Mucosa of descending colon (tissue), 3 donors: ENCODE measurements around the gene DPEP2. TPM values are rescaled to one million over a fixed set of nuclear protein-coding genes. Genes with fewer than 3 reads are reported as not detected.
A peak's percentile ranks its signal among the peaks of the same experiment; 100 is the strongest.

Source experiments
- ATAC-seq: fragments of 200-7000 bp; cut with Tn5 transposase; one replicate; pipeline ENCODE4 v1.9.1; 2020; ENCODE audit warnings: mild to moderate bottlenecking, moderate library complexity
- DNase-seq, 3 donors: peaks; one replicate each; pipeline ENCODE4 v3.0.0-alpha.2; 2020
- H3K36me3 ChIP-seq: fragments of 200-600 bp; one replicate; pipeline ENCODE4 v1.8.0; 2021; ENCODE audit warnings: low read depth, mild to moderate bottlenecking
- H3K4me1 ChIP-seq: fragments of 200-600 bp; one replicate; pipeline ENCODE4 v1.8.0; 2021; ENCODE audit warnings: low read depth, mild to moderate bottlenecking
- H3K4me3 ChIP-seq: fragments of 200-600 bp; one replicate; pipeline ENCODE4 v1.8.0; 2021; ENCODE audit warnings: mild to moderate bottlenecking
- H3K9me3 ChIP-seq: fragments of 200-600 bp; one replicate; pipeline ENCODE4 v1.8.0; 2021; ENCODE audit warnings: mild to moderate bottlenecking
- intact Hi-C, 2 donors: fragments of 100-400 bp; cut with DNase I in 1 of 2; cut with micrococcal nuclease in 1 of 2; formaldehyde crosslinking; loops; one replicate each; pipeline versions ENCODE4 v1.11.0 to v1.11.1; 2022; cut with DNase I, micrococcal nuclease
- total RNA-seq, 3 donors: library from RNA; stranded (reverse); fragmentation: NEBNext Ultra II Directional in 2 of 3; extraction: Animal tissue kit (Norgen Biotek cat#: 25700) in 2 of 3; gene quantifications; one replicate each; pipeline versions ENCODE4 v1.2.1 to v1.2.4, GENCODE V29; 2021 to 2023
- TF ChIP-seq, protein P1 (sequence below): fragments of 200-600 bp; IDR thresholded peaks from one replicate; pipeline ENCODE4 v1.8.0; 2022; ENCODE audit warnings: antibody characterized with exemption, mild to moderate bottlenecking
- donor health status: DM: no; HTN: no; CAD: no; lungs with moderate emphysema.
- donor health status: DM: no; HTN: no; CAD: no.
- donor health status: DM: no; HTN: yes; CAD: no.

Gene DPEP2
- total RNA-seq, 3 donors from 2014 or later, result 1.5 to 2.8 (median 1.6) TPM

DNA sequence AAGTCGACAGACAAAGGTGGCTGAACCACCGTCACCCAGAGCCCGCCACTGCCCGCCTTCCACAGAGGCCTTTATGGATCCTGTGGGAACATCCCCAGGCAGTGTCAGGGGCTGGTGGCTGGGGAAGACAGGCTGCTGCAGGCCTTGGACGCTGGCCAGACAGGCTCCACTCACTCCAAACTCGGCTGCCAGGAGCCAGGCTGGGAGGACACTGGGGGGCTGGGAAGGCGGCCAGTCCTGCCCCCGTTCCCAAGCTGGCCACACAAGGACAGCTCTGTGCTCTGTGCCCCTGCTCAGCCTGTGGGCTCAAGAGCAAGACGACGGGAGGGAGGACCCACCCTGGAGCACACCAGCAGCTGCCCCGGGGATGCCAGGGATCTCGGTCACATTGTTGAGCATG is 47.8 kb downstream of the DPEP2 start:
- ATAC-seq, result no peak
- Histone ChIP-seq H3K36me3 (no peaks in the 10 kb centered on the region), H3K4me3 (no peak overlapping the region), H3K4me1 (no peaks in the 10 kb centered on the region), H3K9me3 (no peaks in the 10 kb centered on the region)
- intact Hi-C loops, result no loop called here
- no peak for DNase-seq
- TF ChIP-seq, protein P1, sequence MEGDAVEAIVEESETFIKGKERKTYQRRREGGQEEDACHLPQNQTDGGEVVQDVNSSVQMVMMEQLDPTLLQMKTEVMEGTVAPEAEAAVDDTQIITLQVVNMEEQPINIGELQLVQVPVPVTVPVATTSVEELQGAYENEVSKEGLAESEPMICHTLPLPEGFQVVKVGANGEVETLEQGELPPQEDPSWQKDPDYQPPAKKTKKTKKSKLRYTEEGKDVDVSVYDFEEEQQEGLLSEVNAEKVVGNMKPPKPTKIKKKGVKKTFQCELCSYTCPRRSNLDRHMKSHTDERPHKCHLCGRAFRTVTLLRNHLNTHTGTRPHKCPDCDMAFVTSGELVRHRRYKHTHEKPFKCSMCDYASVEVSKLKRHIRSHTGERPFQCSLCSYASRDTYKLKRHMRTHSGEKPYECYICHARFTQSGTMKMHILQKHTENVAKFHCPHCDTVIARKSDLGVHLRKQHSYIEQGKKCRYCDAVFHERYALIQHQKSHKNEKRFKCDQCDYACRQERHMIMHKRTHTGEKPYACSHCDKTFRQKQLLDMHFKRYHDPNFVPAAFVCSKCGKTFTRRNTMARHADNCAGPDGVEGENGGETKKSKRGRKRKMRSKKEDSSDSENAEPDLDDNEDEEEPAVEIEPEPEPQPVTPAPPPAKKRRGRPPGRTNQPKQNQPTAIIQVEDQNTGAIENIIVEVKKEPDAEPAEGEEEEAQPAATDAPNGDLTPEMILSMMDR, result no peak

DNA sequence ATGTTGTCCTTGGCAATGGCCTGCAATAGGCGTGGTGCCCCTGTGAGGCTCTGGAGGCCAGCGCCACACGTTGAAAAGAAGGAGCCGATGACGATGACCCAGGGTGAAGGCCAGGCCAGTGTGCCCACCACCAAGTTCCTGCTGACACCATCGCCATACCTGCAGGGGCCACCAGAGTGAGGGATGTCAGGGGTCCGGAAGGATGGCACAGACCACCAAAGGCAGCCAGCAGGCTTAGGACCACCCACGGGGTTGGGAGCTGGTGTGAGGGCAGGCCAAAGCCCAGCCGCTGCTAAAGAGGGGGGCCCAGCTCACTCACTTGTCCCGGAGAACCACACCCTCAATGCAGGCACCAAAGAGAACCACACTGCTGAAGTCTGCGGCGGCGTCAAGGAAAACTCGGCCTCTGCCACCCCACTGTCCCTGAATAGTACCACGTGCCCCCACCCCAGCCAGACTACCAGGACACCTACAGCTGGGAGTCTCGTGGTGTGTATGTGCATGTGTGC is 48.9 kb downstream of the DPEP2 start:
- TF ChIP-seq, protein P1, result no peak
- no peaks in the 10 kb centered on the region for H3K4me1 ChIP-seq
- intact Hi-C loops, result no loop called here
- no peak overlapping the region for H3K4me3 ChIP-seq
- no peaks in the 10 kb centered on the region for H3K36me3 ChIP-seq
- DNase-seq (no peak), ATAC-seq (no peak)
- no peaks in the 10 kb centered on the region for H3K9me3 ChIP-seq

DNA sequence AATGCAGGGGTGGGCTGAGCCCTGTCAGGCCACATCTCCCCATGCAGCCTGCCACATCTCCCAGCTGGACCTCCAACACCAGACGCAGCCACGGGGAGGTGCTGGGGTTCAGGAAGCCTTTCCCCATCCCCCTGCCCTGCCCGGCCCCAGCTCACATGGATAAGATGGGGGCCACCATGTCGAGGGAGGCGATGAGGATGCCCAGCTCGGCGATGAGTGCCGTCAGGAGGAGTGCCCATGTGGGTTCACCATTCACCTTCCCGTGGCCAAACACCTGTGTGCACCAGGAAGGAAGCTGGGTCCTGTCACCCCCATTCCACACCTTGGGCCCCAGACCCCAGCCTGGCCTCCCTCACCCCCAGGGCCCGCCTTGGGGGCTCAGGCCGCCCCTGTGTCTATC is 49.6 kb downstream of the DPEP2 start:
- H3K4me1 ChIP-seq, result no peaks in the 10 kb centered on the region
- intact Hi-C loops, result no loop called here
- no peak overlapping the region for H3K4me3 ChIP-seq
- H3K36me3 ChIP-seq, result no peaks in the 10 kb centered on the region
- H3K9me3 ChIP-seq, result no peaks in the 10 kb centered on the region
- DNase-seq (no peak), ATAC-seq (no peak)
- TF ChIP-seq, protein P1, result no peak

DNA sequence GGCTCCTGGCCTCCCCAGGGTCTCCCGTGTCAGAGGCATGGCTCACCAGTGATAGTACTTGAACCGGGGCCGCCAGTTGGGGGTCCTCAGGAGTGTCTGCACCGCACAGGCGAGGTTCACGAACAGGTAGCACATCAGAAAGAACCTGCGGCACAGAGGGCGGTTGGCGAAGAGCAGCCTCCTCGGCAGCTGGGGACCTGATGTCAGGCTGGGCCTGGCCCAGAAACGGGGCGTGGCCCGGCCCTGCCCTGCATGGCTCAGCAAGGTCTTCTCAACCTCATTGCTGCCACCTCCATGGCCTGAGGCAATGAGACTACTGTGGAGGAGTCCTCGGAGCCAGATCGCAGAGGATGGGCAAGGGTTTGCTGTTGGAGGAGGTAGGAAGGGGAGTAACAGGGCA is 51.3 kb downstream of the DPEP2 start:
- Histone ChIP-seq H3K36me3 (no peaks in the 10 kb centered on the region), H3K9me3 (no peaks in the 10 kb centered on the region), H3K4me3 (no peak overlapping the region), H3K4me1 (no peaks in the 10 kb centered on the region)
- TF ChIP-seq, protein P1, result no peak
- intact Hi-C loops, result no loop called here
- ATAC-seq (peak; percentile 67), DNase-seq (peak in 1 of 3 donors; percentile 52)

DNA sequence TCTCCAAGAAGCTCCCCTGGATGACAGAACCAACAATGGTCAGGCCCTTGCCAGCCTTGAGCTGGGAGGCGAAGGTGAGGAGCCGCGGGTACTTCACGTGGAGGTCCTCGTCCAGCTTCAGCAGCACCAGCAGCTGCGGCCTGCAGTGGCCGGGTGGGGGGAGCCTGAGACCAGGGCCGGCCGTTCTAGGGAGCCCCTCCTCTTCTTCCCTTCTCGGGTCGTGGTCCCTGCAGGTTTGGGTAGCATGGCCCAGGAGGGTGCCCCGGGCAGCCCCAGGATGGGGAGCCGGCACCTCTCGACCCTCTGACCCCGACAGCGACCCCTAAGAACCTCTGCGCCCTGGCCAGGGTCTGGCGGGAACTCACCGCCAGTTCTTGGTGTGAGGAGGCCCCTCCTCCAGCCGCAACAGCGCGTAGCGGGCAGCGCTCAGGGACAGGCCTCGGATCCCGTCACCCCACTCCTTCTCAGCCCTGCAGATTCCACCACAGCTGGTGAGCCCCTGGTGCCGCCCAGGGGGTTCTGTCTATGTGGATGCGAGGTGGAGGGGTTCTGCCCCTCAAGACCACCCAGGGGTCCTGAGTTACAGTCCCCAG is 52.2 kb downstream of the DPEP2 start:
- no peaks in the 10 kb centered on the region for H3K36me3 ChIP-seq
- intact Hi-C loops, result no loop called here
- H3K9me3 ChIP-seq, result no peaks in the 10 kb centered on the region
- TF ChIP-seq, protein P1, result no peak
- no peak for DNase-seq
- ATAC-seq, result no peak
- no peak overlapping the region for H3K4me3 ChIP-seq
- no peaks in the 10 kb centered on the region for H3K4me1 ChIP-seq
